ENCODE results near the gene SUGCT.

- no peak for TF ChIP-seq CTCF (IDR thresholded peaks at IDR 0.05)
- no peak for TF ChIP-seq POLR2A (IDR thresholded peaks at IDR 0.05)
These were observed 99.2 kb downstream of the SUGCT start for GRCh38 chr7:40234046-40234445.
